Kasumi-1 (cell line): ENCODE results near the gene CSPG5.

Experiments used
- DNase-seq, 2 experiments: peaks; one replicate each; lab custom pipeline; 2025; lab: John Stamatoyannopoulos, UW

The CSPG5 gene

GRCh38 chr3:47578691-47579632, at the start of gene CSPG5:
CSPG5 (minus strand) TSS chr3:47578865; CDS start chr3:47578693, 172 bp downstream.
- DNase-seq, result no peak

- no peak for DNase-seq
These were observed 49.8 kb upstream of the CSPG5 start for GRCh38 chr3:47628426-47628825.

GRCh38 chr3:47622671-47623461, 44.2 kb upstream of the CSPG5 start:
- no peak for DNase-seq

- DNase-seq, result no peak
These were observed 38.7 kb upstream of the CSPG5 start for GRCh38 chr3:47617086-47618010.

- DNase-seq, result no peak
These were observed 36.1 kb upstream of the CSPG5 start for GRCh38 chr3:47614788-47615187.

GRCh38 chr3:47613722-47614121, 35.1 kb upstream of the CSPG5 start:
- no peak for DNase-seq

- DNase-seq, result no peak
These were observed 34.2 kb upstream of the CSPG5 start for GRCh38 chr3:47612879-47613278.

GRCh38 chr3:47612178-47612577, 33.5 kb upstream of the CSPG5 start:
- DNase-seq, result no peak

GRCh38 chr3:47611576-47611975, 32.9 kb upstream of the CSPG5 start:
- no peak for DNase-seq

GRCh38 chr3:47610583-47610982, 31.9 kb upstream of the CSPG5 start:
- no peak for DNase-seq

GRCh38 chr3:47607335-47607734, 28.7 kb upstream of the CSPG5 start:
- DNase-seq, result no peak

- DNase-seq, result no peak
These were observed 27.5 kb upstream of the CSPG5 start for GRCh38 chr3:47606165-47606564.

- DNase-seq, result no peak
These were observed 27.0 kb upstream of the CSPG5 start for GRCh38 chr3:47605652-47606051.

GRCh38 chr3:47604145-47604544, 25.5 kb upstream of the CSPG5 start:
- DNase-seq, result no peak

GRCh38 chr3:47603332-47603731, 24.7 kb upstream of the CSPG5 start:
- DNase-seq, result no peak

- DNase-seq, result no peak
These were observed 22.6 kb upstream of the CSPG5 start for GRCh38 chr3:47601281-47601680.

- no peak for DNase-seq
These were observed 16.1 kb upstream of the CSPG5 start for GRCh38 chr3:47594792-47595191.

GRCh38 chr3:47592066-47592795, 13.6 kb upstream of the CSPG5 start:
- DNase-seq, result no peak

GRCh38 chr3:47590216-47590615, 11.6 kb upstream of the CSPG5 start:
- no peak for DNase-seq

- no peak for DNase-seq
These were observed 9.9 kb upstream of the CSPG5 start for GRCh38 chr3:47588587-47588986.

GRCh38 chr3:47588053-47588452, 9.4 kb upstream of the CSPG5 start:
- DNase-seq, result no peak
